Activated CD4-positive, alpha-beta T cell treated with anti-CD3 and anti-CD28 coated beads for 1 hour (primary cell): Measurements from ENCODE around the gene NUP210.
"Not testable (repeated sequence)": the region's sequence is repeated elsewhere in the genome, so short reads cannot be mapped to it uniquely, and the experiment has no call there.

Source experiments
- DNase-seq: peaks from one replicate; pipeline ENCODE4 v3.0.0-alpha.2; 2020

Gene NUP210

DNA sequence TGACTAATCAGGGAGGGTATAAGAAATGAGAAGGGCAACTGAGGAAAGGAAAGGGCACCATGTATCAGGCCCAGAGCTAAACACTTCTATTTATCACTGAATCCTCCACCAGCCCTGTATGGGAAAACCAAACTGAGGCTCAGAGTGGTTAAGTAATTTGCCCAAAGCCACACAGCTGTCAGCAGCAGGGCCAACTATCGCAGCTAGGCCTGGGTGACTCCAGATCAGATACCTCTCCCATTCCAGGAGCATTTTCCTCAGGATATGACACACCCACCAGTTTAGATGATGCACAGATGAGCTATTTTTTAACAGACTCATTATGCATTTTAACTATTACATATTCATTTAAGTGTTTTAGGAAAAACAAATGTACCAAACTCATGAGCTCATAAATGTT, 14.5 kb downstream of the NUP210 start:
- DNase-seq, result no peak

DNA sequence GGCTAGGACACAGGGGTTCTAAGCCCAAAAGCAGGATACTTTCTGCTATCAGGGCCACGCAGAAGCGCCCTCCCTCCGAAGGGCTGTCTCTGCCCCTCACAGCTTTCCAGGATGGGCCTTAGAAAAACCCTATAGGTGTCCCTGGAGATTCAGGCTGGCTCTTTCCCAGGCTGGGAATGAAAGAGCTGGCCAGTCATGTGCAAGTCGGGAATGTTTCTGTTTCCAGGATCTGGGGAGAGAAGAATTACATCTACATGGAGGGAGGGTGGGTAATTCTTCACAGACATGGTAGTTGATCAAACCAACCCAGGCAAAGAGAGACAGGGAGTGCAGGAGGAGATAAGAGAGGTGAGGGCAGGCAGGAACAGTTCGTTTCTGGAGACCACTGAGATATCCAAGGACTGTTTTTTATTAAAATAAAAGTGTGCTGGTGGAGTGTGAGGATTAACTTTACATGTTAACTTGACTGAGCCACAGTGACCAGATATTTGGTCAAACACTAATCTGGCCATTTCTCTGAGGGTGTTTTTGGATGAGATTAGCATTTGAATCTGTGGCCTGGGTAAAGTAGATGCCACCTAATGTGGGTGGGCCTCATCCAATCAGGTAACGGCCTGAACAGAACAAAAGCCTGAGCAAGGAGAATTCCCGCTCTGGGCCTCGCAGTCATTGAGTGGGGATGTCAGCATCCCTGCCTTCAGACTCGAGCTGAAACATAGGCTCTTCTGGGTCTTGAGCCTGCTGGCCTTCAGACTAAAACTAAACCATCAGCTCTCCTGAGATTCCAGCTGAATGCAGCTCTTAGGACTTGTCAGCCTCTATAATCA, 15.3 kb downstream of the NUP210 start:
- no peak for DNase-seq

DNA sequence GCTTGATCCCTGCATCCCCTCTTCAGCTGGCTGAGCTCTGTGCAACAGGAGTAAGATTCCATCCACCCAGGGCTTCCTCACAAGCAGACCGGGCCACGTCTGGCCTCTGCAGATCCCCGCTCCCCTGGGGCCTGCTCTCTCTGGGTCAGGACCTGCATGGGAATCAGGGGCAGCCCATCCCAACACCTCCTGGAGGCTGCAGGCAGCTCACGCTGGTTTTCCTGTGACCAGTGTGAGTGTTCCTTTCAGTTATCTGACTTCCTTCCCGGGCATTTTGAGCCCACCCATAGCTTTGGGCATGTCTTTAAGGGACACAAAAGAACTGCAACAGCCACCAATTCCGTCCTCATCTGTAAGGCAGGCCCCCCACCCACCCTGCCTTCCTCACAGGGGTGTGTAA, 16.3 kb downstream of the NUP210 start:
- DNase-seq, result no peak

DNA sequence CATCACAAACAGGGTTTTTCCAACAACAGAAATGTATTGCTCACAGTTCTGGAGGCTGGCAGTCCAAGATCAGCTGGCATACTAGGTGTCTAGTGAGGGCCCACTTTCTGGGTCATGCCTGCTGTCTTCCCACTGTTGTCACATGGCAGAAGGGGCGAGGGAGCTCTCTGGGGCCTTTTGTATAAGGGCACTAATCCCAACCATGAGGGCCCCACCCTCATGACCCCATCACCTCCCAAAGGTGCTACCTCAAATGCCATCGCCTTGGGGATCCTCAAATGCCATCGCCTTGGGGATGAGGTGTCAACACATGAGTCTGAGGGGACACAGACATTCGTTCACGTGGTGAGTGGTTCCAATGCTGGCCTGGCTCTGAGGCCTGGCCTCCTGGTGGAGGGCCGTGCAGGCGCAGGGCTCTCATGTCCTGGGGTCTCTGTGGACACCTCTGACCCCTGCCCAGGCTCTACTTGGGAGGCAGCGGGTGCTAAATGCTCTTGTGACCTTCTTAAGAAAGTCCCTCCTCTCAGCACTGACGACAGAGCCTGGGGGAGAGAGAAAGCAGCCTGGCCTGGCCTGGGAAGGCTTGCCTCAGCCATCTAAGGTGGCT, 16.8 kb downstream of the NUP210 start:
- no peak for DNase-seq

DNA sequence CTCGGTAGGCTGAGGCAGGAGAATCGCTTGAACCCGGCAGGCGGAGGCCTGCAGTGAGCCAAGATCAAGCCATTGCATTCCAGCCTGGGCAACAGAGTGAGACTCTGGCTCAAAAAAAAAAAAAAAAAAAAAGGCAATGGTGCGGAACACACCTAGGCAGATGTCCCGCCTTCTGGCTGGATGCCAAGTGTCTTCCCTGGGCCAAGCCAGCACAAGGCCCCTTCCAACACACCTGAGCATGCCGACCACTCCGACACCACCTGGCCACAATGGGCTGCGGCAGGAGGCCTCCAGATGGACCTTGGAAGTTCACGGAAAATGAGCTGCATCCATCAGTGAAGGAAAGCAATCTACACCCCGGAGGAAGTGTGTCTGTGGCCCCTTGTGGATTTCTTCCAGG, 19.0 kb downstream of the NUP210 start:
- DNase-seq, result no peak

DNA sequence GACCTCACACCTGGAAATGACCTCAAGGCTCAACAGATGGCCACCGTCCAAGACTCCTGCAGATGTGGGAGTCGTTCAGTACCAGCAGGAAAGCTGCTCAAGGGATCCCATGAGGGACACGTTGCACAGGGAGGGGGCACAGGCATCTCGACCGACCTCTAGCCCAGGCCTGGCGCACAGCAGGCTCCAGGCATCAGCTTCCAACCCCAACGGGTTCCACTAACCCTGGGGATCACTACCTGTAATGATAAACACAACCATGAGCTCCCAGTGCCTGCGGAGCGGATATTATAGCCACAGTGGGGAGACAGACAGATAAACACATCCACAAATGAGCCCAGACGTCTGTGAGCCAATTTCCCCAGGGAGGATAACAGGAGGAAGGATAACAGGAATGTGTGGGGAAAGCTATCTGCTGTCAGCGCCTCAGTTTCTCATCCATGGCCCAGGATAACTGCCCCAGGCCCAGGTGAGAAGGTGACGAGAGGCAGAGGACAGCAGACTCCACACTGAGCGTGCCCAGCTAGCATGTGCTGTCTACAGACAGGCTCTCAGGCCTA, 19.9 kb downstream of the NUP210 start:
- DNase-seq, result no peak

DNA sequence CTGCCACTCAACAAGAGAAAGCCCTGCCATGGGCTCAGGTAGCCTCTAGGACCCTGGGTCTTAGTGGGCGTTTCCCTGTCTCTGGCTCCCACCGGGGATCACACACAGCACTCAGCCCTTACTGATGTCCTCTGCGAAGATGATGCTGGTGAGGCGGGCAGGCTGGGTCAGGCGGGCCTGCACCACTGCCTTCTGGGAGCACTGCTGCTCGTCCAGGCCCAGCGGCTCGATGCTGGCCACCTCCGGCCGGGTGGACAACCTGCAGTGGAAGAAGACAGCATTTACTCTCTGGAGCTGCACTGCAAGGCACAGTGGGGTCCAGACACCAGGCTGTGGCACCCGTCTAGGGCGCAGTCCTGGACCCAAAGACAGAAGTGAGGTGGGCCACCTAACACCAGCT, 20.5 kb downstream of the NUP210 start:
- DNase-seq, result no peak

DNA sequence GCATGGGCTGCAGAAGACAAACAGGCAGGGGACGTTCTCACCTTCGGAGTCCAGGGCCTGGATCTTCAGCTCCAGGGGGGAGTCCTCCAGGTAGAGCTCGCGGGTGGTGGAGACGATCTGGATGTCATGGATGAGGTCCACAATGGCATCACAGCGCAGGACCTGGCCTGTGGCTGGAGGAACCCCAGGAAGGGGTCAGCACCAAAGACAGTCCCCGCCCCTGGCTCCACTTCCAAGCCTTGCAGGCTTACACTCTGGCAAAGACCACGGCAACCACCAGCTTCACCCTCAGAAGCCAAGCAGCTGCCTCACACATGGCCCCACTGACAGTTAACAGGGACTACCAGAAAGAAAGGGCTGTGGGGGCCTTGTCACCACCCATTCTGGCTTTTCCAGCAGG, 22.8 kb downstream of the NUP210 start:
- DNase-seq, result no peak

DNA sequence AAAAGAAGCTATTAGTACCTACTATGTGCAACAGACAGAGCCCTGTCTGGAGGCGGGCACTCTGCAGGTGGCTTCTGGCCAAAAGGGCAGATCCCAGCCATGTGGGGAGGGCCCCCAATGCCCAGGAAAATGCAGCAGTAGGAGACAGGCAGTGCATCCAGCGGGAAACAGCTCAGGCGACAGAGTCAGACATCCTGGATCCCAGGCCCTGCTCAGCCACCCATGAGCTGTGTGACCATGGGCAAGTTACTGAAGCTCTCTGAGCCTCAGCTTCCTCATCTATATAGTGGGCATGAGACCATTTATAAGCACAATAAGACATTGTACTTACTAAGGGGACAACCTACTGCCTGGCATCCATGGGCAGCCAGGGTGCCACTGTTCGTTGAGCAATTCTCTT, 25.8 kb downstream of the NUP210 start:
- no peak for DNase-seq

DNA sequence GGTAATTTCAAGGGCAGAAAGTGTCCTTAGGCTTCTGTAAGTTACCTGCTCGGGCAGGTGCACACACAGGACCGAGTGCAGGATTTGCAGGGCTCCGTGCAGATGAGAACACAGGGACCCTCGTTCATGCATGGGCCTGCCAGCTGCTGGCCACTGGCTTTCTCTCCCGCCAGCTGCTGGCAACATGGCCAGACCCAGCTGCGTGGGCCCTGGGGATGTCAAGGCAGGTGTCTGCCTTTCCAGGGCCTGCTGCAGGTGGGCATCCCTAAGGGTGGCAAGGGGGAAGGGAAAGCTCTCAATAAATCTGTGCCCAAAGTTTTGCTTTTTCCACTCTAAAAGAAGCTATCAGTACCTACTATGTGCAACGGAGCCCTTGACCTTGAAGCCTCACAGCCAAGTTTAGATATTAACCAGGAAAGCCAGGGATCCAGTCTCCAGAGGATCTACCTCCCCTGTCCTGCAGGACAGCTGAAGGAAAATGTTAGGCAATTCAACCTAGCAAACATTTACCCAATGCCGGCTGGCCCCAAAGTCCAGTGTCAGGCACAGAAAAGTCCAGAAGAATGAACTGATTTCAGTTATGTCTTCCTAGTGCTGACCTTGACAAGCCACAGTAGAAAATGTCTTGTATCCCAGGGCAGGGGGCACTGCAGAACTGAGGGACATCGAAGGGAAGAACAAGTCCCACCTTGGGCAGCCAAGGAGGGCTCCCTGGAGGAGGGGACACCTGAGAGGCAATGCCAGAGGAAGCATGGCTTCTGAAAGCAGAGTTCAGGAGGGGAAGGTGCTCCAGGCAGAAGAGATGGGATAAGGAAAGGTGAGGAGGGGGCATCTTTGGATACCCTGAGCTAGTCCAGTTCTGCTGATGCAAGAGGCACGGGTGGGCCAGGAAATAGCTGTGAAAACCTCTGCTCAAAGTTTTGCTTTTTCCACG, 26.4 kb downstream of the NUP210 start:
- no peak for DNase-seq

DNA sequence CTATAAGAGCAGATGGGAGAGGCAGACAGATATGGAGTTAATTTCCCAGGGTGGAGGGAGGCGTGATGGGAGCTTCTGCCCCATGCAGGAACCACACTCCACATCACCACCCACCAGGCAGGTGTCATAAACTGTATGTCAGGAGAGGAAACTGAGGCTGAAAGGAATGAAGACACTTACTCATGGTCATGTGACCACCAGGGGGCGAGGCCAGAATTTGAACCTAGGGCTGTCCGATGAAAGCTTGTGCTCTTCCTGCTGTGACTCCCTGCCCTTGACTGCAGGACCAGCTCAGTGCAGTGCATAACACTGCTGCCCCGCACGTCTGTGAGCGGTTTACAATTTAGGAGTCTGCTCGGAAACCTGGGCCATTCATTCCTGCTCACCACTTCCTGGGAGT, 28.8 kb downstream of the NUP210 start:
- DNase-seq, result peak; percentile 14

DNA sequence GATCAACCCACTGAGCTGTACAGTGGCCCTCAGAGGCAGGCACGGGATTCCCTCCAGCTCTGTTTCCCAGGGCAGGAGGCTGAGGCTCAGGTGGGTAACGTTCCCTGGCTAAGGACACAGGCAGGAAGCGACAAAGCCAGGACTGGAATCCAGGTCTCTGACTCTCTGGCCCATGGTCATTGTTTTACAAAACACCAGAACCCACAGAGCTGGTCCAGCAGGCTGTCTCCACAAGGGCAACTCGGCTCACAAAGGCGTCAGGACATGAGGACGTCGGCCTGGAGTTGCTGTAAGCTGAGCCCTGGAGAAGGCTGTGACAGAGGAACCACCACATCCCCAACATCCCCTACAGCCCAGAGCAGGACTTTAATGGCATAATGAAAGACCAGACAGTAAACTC, 30.7 kb downstream of the NUP210 start:
- DNase-seq, result no peak

DNA sequence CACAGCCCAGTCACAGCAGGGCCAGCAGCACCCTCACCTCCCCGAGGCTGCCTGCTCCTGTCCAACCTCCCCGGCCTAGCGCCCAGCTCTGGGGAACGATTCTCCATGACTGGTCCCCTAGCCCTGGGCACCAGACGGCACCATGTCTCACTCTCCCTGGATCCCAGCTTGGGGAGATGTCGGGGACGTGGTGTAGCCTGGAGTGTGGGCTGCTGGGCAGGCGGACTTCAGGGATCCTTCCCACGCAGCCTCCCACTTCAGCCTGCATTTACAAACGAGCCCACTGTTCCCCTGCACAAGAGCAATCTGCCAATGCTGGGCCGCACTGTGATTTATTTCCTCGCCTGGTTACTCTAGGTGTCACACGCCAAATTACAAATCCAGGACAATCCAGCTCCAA, 31.3 kb downstream of the NUP210 start:
- DNase-seq, result no peak

DNA sequence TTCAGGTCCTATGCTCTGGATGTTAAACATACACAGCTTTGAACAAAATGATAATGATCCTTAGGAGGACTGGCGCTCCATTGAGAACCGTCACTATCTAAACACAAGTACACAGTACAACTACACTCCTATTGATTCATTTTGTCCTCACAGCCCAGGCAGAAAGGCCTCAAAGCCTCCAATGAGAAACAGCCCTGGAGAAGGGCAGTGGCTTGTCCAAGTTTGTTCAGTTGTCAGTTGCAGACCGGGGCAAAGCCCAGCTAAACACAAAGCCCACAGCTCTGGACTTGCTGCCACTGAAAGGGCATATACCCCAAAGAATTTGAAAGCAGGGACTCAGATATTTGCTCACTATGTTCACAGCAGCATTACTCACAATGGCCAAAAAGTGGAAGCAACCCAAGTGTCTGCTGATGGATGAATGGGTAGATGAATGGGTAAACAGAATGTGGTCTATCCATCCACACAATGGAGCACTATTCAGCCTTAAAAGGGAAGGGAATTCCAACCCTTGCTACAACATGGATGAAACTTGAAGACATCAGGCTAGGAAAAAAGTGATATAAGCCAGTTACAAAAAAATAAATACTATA, 34.7 kb downstream of the NUP210 start:
- DNase-seq, result no peak

DNA sequence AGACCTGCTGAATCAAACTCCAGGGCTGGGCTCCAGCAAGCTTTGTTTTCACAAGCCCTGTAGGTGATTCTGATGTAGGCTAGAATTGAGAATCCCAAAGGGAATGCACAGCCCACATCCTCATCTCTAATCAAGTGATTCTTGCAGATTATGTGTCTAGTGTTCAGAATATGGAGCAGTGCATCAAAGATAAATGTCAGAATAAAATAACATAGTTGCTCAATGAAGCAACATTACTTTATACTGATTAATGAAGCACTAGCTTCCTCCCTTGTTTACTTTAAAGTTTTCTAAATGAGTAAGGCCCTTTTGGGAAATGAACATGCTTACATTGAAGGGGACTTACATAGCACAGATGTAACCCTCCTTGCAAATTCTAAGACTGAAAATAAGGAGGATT, 39.2 kb downstream of the NUP210 start:
- DNase-seq, result no peak

DNA sequence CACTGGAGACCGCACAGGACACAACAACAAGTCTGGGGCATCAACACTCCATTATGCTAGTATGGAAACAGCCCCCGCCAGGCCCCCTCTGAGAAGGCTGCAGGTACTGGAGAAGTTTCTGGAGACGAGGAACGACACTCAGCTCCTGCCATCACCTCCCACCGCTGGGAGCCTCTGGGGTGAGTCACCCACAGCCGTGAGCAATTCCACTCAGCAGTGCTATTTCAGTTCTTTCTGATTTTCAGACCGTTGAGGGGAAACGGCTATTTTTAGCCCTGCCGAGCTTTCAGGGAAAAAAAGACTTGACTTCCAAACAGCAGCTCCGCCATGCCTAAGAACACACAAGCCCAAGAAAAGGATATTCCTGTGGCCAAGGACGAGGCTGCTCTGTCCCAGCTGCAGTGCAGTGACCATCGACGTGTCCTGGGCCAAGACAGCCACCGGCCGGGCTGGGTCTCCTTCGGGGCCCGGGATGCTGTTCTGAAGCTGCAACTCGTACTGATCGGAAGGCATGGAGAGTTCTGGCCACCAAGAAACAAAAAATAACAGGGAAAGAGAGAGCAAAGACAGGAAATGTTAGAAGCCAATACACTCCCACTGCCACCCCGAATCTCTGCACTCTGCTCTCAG, 40.8 kb downstream of the NUP210 start:
- DNase-seq, result no peak

DNA sequence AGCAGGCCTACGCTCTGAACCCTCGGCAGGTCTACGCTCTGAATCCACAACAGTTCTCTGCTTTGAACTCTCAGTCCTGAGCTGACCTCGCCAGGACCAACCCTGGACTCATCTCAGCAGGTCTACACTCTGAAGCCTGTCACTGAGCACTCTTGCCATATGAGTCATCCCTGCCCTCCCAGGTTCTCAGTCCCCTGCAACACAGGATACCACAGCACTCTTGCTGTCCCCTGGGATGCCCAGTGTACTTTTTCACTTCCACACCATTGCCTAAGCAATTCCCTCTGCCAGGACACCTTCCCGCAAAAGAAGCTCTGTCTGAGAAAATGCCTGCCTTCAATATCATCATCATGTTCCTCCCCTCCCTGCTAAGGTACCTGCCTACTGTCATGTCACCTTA, 42.0 kb downstream of the NUP210 start:
- DNase-seq, result no peak

DNA sequence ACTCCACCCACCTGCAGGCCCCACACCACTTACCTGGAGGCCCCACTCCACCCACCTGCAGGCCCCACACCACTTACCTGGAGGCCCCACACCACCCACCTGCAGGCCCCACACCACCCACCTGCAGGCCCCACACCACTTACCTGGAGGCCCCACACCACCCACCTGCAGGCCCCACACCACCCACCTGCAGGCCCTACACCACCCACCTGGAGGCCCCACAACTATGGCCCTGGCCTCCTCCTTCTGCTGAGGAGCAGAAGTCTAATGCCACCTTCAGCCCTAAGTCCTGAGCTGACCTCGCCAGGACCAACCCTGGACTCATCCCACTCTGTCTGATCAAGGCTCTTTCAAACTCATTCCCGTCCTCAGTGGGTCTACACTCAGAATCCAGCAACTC, 42.4 kb downstream of the NUP210 start:
- DNase-seq, result not testable (repeated sequence)

DNA sequence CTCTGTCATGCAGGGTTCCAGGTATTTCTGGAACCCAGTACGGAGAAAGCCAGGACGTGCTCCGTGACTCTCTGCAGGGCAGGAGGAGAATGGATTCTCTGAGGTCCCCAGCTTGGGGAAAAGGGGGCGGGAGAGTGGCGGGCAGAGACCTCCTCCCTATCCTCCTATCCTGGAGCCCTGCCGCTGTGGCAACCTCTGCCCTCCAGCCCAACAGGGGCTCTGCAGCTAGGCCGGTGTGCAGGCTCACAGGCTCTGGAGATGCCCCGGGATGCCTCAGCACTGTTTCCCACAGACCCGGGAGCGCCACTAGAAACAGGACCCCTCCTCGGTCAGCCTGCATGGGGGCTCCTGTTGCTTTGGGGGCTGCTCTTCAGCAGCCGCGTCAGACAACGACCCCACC, 43.1 kb downstream of the NUP210 start:
- no peak for DNase-seq

DNA sequence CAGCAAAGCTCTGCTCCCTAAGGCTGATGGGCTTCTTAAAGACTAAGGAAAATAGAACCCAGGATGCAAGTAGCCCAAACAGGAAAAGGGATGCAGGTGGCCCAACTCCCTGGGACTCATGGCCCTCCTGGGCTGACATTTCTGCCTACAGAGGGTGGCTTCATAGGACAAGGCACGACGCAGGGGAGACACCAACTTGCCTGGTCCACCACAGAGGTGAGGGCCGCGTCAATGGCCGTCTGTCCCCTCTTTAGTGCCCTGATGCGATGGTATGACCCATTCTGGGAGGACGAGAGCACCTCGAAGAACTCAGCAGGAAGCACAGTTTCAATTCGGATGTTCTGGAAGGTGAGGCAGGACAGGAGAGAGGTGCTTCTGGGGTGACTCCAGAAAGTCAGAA, 44.0 kb downstream of the NUP210 start:
- DNase-seq, result no peak

DNA sequence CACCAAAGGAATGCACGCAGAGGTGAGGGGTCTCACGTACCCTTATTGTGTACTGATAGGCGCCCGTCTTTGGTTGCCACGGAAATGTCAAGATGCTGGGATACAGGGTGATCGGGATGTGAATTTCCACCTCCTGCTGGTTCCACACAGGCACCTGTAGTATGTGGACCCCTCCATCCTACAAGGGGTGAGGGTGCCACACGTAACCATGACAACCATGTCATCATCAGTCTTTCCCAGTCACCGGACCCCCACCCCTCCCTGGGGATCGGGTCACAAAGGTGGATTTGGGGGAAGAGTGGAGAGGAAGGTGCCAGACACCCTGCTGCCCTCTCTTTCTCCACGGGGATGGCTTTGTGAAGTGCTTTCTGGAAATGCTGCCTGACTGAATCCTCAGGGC, 44.7 kb downstream of the NUP210 start:
- no peak for DNase-seq

DNA sequence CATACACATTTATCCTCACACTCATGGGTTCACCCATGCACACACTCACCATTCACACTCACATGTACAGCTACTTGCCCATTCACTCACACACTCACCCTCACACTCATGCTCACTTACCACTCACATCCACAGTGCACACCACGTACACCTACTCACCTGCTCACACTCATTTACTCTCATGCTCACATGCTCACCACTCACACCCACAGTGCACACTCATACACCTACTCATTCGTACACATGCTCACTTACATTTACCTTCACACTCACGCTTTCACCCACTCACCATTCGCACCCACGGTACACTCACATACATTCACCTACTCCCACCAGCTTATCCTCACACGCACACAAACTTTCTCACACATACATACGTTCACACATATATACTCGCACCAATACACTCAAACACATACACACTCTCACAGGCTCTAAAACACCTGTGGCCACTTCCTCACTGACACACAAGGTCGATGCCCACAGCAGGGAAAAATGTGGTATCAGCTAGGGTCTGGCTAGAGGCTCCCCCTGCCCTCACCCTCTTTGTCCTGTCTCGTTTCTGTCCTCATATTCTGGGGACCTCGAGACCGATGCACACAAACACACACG, 46.0 kb downstream of the NUP210 start:
- DNase-seq, result no peak
